BLaER1 treated with 17β-estradiol and CSF1 and Interleukin-3, amounts not matched to agents 10 nM and 100 nM (cell line): ENCODE data around the gene DIP2C.
"Not testable (repeated sequence)": the region's sequence is repeated elsewhere in the genome, so short reads cannot be mapped to it uniquely, and the experiment has no call there.

ENCODE experiments used
- H3K27ac ChIP-seq, 11 experiments: shearing (Covaris generic); formaldehyde crosslinking; 2 replicates each; pipeline ENCODE4 v1.8.1; 2022
- H3K27me3 ChIP-seq, 11 experiments: shearing (Covaris generic); formaldehyde crosslinking; 2 replicates each; pipeline ENCODE4 v1.8.1; 2022
- H3K36me3 ChIP-seq, 11 experiments: shearing (Covaris generic); formaldehyde crosslinking; 2 replicates each; pipeline ENCODE4 v1.8.1; 2022
- H3K4me1 ChIP-seq, 10 experiments: shearing (Covaris generic); formaldehyde crosslinking; 2 replicates each; pipeline ENCODE4 v1.8.1; 2022
- H3K4me2 ChIP-seq, 11 experiments: shearing (Covaris generic); formaldehyde crosslinking; 2 replicates each; pipeline ENCODE4 v1.8.1; 2022
- H3K4me3 ChIP-seq, 10 experiments: shearing (Covaris generic); formaldehyde crosslinking; 2 replicates each; pipeline ENCODE4 v1.8.1; 2022
- H3K9ac ChIP-seq, 11 experiments: shearing (Covaris generic); formaldehyde crosslinking; 2 replicates each; pipeline ENCODE4 v1.8.1; 2022
- H3K9me3 ChIP-seq, 11 experiments: shearing (Covaris generic); formaldehyde crosslinking; replicated peaks in 1 of 11; 2 replicates each; pipeline ENCODE4 v1.8.1; 2022
- H4K20me1 ChIP-seq, 11 experiments: shearing (Covaris generic); formaldehyde crosslinking; 2 replicates each; pipeline ENCODE4 v1.8.1; 2022
- Cebpa-rat ChIP-seq, 11 experiments: shearing (Covaris generic); IDR thresholded peaks; 2 replicates each; pipeline ENCODE4 v1.8.1; 2022

The DIP2C gene

GRCh38 chr10:451856-452255 is 237.6 kb downstream of the DIP2C start:
- Histone ChIP-seq H3K9me3 (no peaks in the 10 kb centered on the region; a peak in 1 of 22 replicates), H3K9ac (no peak overlapping the region), H3K4me2 (peak overlapping the region in 8 of 11 experiments; percentile 74 to 96 (median 89); a peak in 14 of 22 replicates), H3K4me1 (peaks cover 16 to 42% (median 34%) of the 10 kb centered on the region in 10 experiments), H3K4me3 (no peak overlapping the region), H3K27ac (0 out of 22 replicates have a peak overlapping the region, but pooled peaks of 1 of the 11 experiments have one; percentile 47), H3K27me3 (peaks cover 0 to 35% (median 16%) of the 10 kb centered on the region in 11 experiments; a peak in 15 of 22 replicates), H3K36me3 (0 out of 22 replicates have a peak, but pooled peaks cover 0 to 2% (median 0%) of the 10 kb centered on the region in 11 experiments), H4K20me1 (peaks cover 0 to 80% (median 31%) of the 10 kb centered on the region in 11 experiments; a peak in 17 of 22 replicates)
- TF ChIP-seq Cebpa-rat (IDR thresholded peaks at IDR 0.05): no peak

- Histone ChIP-seq H3K36me3 (peaks cover 0 to 10% (median 0%) of the 10 kb centered on the region in 11 experiments; a peak in 4 of 22 replicates), H3K4me1 (peaks cover 16 to 42% (median 34%) of the 10 kb centered on the region in 10 experiments), H3K4me2 (peak overlapping the region; percentile 74 to 96 (median 86)), H4K20me1 (peaks cover 0 to 72% (median 31%) of the 10 kb centered on the region in 11 experiments; a peak in 17 of 22 replicates), H3K9ac (peak overlapping the region in 4 of 11 experiments; percentile 3 to 50 (median 26); a peak in 4 of 22 replicates), H3K4me3 (peak overlapping the region in 6 of 10 experiments; percentile 7 to 41 (median 20); a peak in 3 of 20 replicates), H3K9me3 (no peaks in the 10 kb centered on the region; a peak in 1 of 22 replicates), H3K27ac (peak overlapping the region in 4 of 11 experiments; percentile 37 to 66 (median 52); a peak in 6 of 22 replicates), H3K27me3 (peaks cover 0 to 35% (median 12%) of the 10 kb centered on the region in 11 experiments; a peak in 15 of 22 replicates)
- TF ChIP-seq Cebpa-rat (IDR thresholded peaks at IDR 0.05): peak in 5 of 11 experiments; percentile 27 to 74 (median 65); a peak in 5 of 22 replicates
These were observed 238.4 kb downstream of the DIP2C start for GRCh38 chr10:451021-451471.

DNA sequence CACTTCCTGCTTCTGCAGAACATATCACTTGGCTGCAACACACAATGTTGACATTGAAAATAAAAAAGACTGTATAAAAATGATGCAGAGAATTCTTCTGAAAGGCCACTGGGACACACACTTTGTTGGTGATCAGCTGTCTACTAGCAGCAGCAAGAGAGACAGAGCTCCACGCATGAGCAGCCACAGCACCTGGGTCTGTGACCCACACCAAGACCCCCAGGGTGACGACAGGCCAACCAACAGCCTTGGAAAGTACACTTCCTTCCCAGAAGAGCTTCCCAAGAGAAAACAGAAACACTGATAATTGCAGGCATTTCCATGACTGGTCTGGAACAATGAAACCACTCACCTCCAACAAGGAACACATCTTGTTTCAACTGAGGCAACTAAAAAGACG is 239.0 kb downstream of the DIP2C start:
- H3K9me3 ChIP-seq: no peaks in the 10 kb centered on the region; a peak in 2 of 22 replicates
- H4K20me1 ChIP-seq: peaks cover 0 to 70% (median 31%) of the 10 kb centered on the region in 11 experiments; a peak in 16 of 22 replicates
- peak overlapping the region in 4 of 11 experiments; percentile 47 to 66 (median 58); a peak in 9 of 22 replicates for H3K27ac ChIP-seq
- peaks cover 0 to 35% (median 12%) of the 10 kb centered on the region in 11 experiments; a peak in 15 of 22 replicates for H3K27me3 ChIP-seq
- H3K4me1 ChIP-seq: peaks cover 16 to 42% (median 34%) of the 10 kb centered on the region in 10 experiments
- peak overlapping the region in 7 of 10 experiments; percentile 7 to 41 (median 14); a peak in 6 of 20 replicates for H3K4me3 ChIP-seq
- no peak for TF ChIP-seq Cebpa-rat (IDR thresholded peaks at IDR 0.05)
- H3K9ac ChIP-seq: peak overlapping the region in 4 of 11 experiments; percentile 3 to 50 (median 26); a peak in 4 of 22 replicates
- H3K4me2 ChIP-seq: peak overlapping the region; percentile 74 to 96 (median 86)
- H3K36me3 ChIP-seq: peaks cover 0 to 16% (median 0%) of the 10 kb centered on the region in 11 experiments; a peak in 5 of 22 replicates

DNA sequence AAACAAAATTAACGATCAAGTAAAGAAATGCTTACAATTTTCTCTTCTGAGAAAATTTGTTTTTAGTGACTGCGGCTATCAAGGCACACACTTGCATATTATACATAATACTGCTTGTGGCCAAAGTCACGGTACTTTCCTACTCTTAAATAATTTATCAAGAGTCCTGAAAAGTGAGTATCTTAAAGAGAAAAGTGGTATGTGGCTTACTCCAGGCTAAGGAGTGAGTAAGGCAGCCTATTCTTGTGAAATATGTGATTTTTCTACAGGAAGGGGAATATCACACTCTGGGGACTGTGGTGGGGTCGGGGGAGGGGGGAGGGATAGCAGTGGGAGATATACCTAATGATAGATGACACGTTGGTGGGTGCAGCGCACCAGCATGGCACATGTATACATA is 240.1 kb downstream of the DIP2C start:
- H4K20me1 ChIP-seq: peaks cover 0 to 60% (median 31%) of the 10 kb centered on the region in 11 experiments; a peak in 16 of 22 replicates
- H3K9me3 ChIP-seq, H3K4me3 ChIP-seq: not testable (repeated sequence)
- peaks cover 16 to 42% (median 34%) of the 10 kb centered on the region in 10 experiments for H3K4me1 ChIP-seq
- H3K27ac ChIP-seq: peak overlapping the region in 4 of 11 experiments; percentile 28 to 60 (median 54); a peak in 6 of 22 replicates
- H3K9ac ChIP-seq: peak overlapping the region in 1 of 11 experiments; percentile 19; a peak in 1 of 22 replicates
- H3K36me3 ChIP-seq: peaks cover 0 to 19% (median 0%) of the 10 kb centered on the region in 11 experiments; a peak in 5 of 22 replicates
- H3K27me3 ChIP-seq: peaks cover 0 to 31% (median 12%) of the 10 kb centered on the region in 11 experiments; a peak in 15 of 22 replicates
- peak overlapping the region in 10 of 11 experiments; percentile 3 to 77 (median 60); a peak in 16 of 22 replicates for H3K4me2 ChIP-seq

- H3K9ac ChIP-seq: no peak overlapping the region
- no peak overlapping the region for H3K4me2 ChIP-seq
- no peaks in the 10 kb centered on the region; a peak in 2 of 22 replicates for H3K9me3 ChIP-seq
- no peak overlapping the region for H3K27ac ChIP-seq
- H3K36me3 ChIP-seq: peaks cover 0 to 49% (median 3%) of the 10 kb centered on the region in 11 experiments; a peak in 10 of 22 replicates
- TF ChIP-seq Cebpa-rat (IDR thresholded peaks at IDR 0.05): no peak
- no peaks in the 10 kb centered on the region for H3K27me3 ChIP-seq
- H3K4me1 ChIP-seq: peaks cover 0 to 2% (median 0%) of the 10 kb centered on the region in 10 experiments; a peak in 1 of 20 replicates
- peaks cover 0 to 9% (median 0%) of the 10 kb centered on the region in 11 experiments; a peak in 6 of 22 replicates for H4K20me1 ChIP-seq
- no peak overlapping the region for H3K4me3 ChIP-seq
These were observed 246.0 kb downstream of the DIP2C start for GRCh38 chr10:443459-443858.

GRCh38 chr10:442209-442608 is 247.3 kb downstream of the DIP2C start:
- Histone ChIP-seq H3K9me3 (no peaks in the 10 kb centered on the region; a peak in 2 of 22 replicates), H3K27me3 (no peaks in the 10 kb centered on the region), H3K4me3 (no peak overlapping the region), H3K36me3 (peaks cover 0 to 52% (median 3%) of the 10 kb centered on the region in 11 experiments; a peak in 12 of 22 replicates), H3K9ac (no peak overlapping the region), H4K20me1 (peaks cover 0 to 3% (median 0%) of the 10 kb centered on the region in 11 experiments; a peak in 4 of 22 replicates), H3K27ac (no peak overlapping the region), H3K4me2 (no peak overlapping the region), H3K4me1 (no peaks in the 10 kb centered on the region)
- TF ChIP-seq Cebpa-rat (IDR thresholded peaks at IDR 0.05): no peak

GRCh38 chr10:441659-442058 is 247.8 kb downstream of the DIP2C start:
- Histone ChIP-seq H3K27me3 (no peaks in the 10 kb centered on the region), H3K27ac (no peak overlapping the region), H3K9ac (no peak overlapping the region), H3K4me3 (no peak overlapping the region), H3K4me2 (no peak overlapping the region), H3K36me3 (peaks cover 0 to 58% (median 3%) of the 10 kb centered on the region in 11 experiments; a peak in 12 of 22 replicates), H3K9me3 (no peaks in the 10 kb centered on the region; a peak in 1 of 22 replicates), H4K20me1 (peaks cover 0 to 3% (median 0%) of the 10 kb centered on the region in 11 experiments; a peak in 3 of 22 replicates), H3K4me1 (no peaks in the 10 kb centered on the region)
- TF ChIP-seq Cebpa-rat (IDR thresholded peaks at IDR 0.05): no peak

DNA sequence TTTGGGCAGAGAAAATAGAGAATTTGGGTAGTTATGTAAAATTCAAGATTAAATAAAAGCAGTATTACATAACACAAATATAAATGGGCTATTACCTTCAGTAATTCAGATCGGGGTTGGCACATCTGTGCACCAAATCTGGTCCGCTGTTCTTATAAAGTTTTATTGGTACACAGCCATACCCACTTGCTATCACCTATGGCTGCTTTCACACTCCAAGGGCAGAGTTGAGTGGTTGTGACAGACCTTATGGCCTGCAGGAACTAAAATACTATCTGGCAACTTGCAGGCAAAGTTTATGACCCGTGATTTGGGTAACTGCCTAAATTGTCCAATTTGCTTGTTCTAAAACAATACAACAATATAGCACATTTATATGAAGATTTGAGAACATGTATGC is 249.3 kb downstream of the DIP2C start:
- Histone ChIP-seq H3K9ac (no peak overlapping the region), H3K4me1 (peaks cover 0 to 4% (median 1%) of the 10 kb centered on the region in 10 experiments; a peak in 6 of 20 replicates), H3K27ac (no peak overlapping the region), H3K4me3 (no peak overlapping the region), H3K4me2 (no peak overlapping the region), H3K36me3 (peaks cover 0 to 52% (median 8%) of the 10 kb centered on the region in 11 experiments; a peak in 12 of 22 replicates), H3K9me3 (no peaks in the 10 kb centered on the region), H4K20me1 (peaks cover 0 to 7% (median 0%) of the 10 kb centered on the region in 11 experiments; a peak in 3 of 22 replicates), H3K27me3 (no peaks in the 10 kb centered on the region)
- no peak for TF ChIP-seq Cebpa-rat (IDR thresholded peaks at IDR 0.05)
